H1 (cell line): ENCODE measurements around the gene LAIR2.

ENCODE experiments used
- CTCF ChIP-seq, 3 experiments: IDR thresholded peaks; 1 replicate in 2 of 3; 2 replicates in 1 of 3; pipeline versions ENCODE4 v1.5.1 to v1.6.1; 2011; ENCODE audit warnings: low read length in 3 of 3, mild to moderate bottlenecking in 3 of 3, inconsistent platforms in 2 of 3, low read depth in 1 of 3, moderate library complexity in 1 of 3; ENCODE audit not compliant: insufficient read depth in 1 of 3; ENCODE audit errors: control extremely low read depth in 1 of 3
- RAD21 ChIP-seq, 2 experiments: IDR thresholded peaks in 1 of 2; conservative IDR thresholded peaks in 1 of 2; 2 replicates each; pipeline ENCODE4 v1.6.1; 2011; ENCODE audit warnings: low read depth in 2 of 2, low read length in 2 of 2, improper control_type of control experiment in 1 of 2, inconsistent platforms in 1 of 2, mild to moderate bottlenecking in 1 of 2, moderate library complexity in 1 of 2
- TAF1 ChIP-seq: IDR thresholded peaks from 2 replicates; pipeline ENCODE4 v1.6.1; 2011; ENCODE audit warnings: mild to moderate bottlenecking, low read depth, low read length

DNA sequence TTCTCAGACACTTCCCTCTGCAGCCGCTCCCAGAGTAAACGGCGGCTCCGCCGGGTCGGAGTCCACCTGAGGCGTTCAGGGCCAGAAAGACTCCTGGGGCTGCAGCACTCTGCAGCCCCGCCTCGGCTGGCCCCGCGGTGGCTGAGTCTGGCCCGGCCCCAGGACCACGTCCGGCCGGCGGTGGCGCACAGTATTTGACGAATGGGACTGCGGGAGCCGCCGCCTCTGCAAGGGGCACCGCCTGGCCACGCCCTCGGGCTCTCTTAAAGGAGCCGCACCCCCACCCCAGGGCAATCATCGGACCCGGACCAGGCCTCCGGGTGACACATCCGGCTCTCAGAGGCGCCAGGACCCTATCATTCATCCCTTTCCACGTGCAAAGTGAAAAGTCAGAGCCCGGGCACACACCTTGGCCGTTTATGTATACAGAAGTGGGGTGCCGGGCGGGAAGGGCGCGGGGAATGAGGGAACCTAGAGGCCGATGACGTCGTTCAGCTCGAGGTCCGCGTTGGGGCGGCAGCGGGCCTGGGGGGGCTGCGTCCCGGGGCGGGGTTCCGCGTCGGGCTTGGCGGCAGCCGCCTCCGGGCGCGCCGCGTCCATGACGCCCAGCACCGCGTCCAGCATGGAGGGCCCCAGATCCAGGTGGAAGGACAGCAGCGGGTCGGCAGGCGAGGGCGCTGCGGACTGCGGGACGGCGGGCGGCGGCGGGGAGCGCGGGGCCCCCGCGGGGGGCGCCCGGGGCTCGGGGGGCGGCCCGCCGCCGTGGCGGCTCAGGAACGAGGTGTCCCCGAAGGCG is 37.8 kb upstream of the LAIR2 start:
- TF ChIP-seq CTCF (IDR thresholded peaks at IDR 0.05; ENCODE audit: control extremely low read depth in 1 of 3, insufficient read depth in 1 of 3, low read depth in 1 of 3, low read length in 3 of 3) (no peak), TAF1 (peak; percentile 80), RAD21 (IDR thresholded peaks at IDR 0.05 in 1 of 2, conservative IDR thresholded peaks at IDR 0.05 in 1 of 2; ENCODE audit: low read depth in 2 of 2, low read length in 2 of 2) (no peak)
